CD4-positive, alpha-beta T cell (primary cell): ENCODE measurements around the gene CD7. TPM values are rescaled to one million over a fixed set of nuclear protein-coding genes. Genes with fewer than 3 reads are reported as not detected.

Experiments
- ATAC-seq: fragments of 200-7000 bp; cut with Tn5 transposase; one replicate; pipeline ENCODE4 v1.10.0; 2022; ENCODE audit warnings: mild to moderate bottlenecking; ENCODE audit not compliant: poor library complexity
- CTCF ChIA-PET: fragments of 350-600 bp; sonication (Branson Sonifier 250); formaldehyde crosslinking; loops from one replicate; lab custom pipeline; 2021; ENCODE audit warnings: antibody characterized with exemption, inconsistent platforms; lab: Charles Lee
- POLR2A ChIA-PET: fragments of 350-600 bp; sonication (Branson Sonifier 250); formaldehyde crosslinking; loops from one replicate; lab custom pipeline; 2021; ENCODE audit warnings: antibody characterized with exemption, inconsistent platforms; lab: Charles Lee
- DNase-seq, 14 experiments: peaks; one replicate each; pipeline ENCODE4 v3.0.0-alpha.2; 2013 to 2020; ENCODE audit warnings: mixed read lengths in 2 of 14
- H3K27ac ChIP-seq, 2 donors: one replicate each; pipeline versions ENCODE4 v1.5.1 to v1.7.0; 2013; ENCODE audit warnings: low read length in 2 of 2, low read depth in 1 of 2, mild to moderate bottlenecking in 1 of 2
- H3K27me3 ChIP-seq, 2 experiments: 1 replicate in 1 of 2; 2 replicates in 1 of 2; pipeline versions ENCODE4 v1.6.1 to v1.7.0; 2013; ENCODE audit warnings: low read length in 2 of 2, control low read depth in 1 of 2, mild to moderate bottlenecking in 1 of 2, moderate library complexity in 1 of 2; ENCODE audit not compliant: insufficient read depth in 2 of 2, control insufficient read depth in 1 of 2
- H3K36me3 ChIP-seq: one replicate; pipeline ENCODE4 v1.6.1; 2013; ENCODE audit warnings: low read length, control low read depth; ENCODE audit not compliant: insufficient read depth
- H3K4me1 ChIP-seq: one replicate; pipeline ENCODE4 v1.6.1; 2013; ENCODE audit warnings: low read length, control low read depth; ENCODE audit not compliant: insufficient read depth
- H3K4me3 ChIP-seq: one replicate; pipeline ENCODE4 v1.5.1; 2013; ENCODE audit warnings: mild to moderate bottlenecking, low read length, moderate library complexity
- H3K9me3 ChIP-seq, 2 experiments: 1 replicate in 1 of 2; 2 replicates in 1 of 2; pipeline versions ENCODE4 v1.6.1 to v1.7.0; 2013; ENCODE audit warnings: low read length in 2 of 2, mild to moderate bottlenecking in 2 of 2, control low read depth in 1 of 2, moderate library complexity in 1 of 2; ENCODE audit not compliant: control insufficient read depth in 1 of 2, insufficient read depth in 1 of 2
- H3K27ac Mint-ChIP-seq: one replicate; pipeline ENCODE4 v1.8.0; 2020; ENCODE audit warnings: mixed read lengths
- H3K27me3 Mint-ChIP-seq: one replicate; pipeline ENCODE4 v1.8.0; 2021; ENCODE audit warnings: mixed read lengths
- H3K36me3 Mint-ChIP-seq: one replicate; pipeline ENCODE4 v1.8.0; 2021; ENCODE audit warnings: low read depth, mixed read lengths
- H3K4me1 Mint-ChIP-seq: one replicate; pipeline ENCODE4 v1.8.0; 2021; ENCODE audit warnings: low read depth, mixed read lengths
- H3K4me3 Mint-ChIP-seq: one replicate; pipeline ENCODE4 v1.8.0; 2020; ENCODE audit warnings: mild to moderate bottlenecking, mixed read lengths
- H3K9me3 Mint-ChIP-seq: one replicate; pipeline ENCODE4 v1.8.0; 2020; ENCODE audit warnings: mixed read lengths
- intact Hi-C, 2 experiments: fragments of 100-400 bp; cut with DNase I in 1 of 2; cut with micrococcal nuclease in 1 of 2; formaldehyde crosslinking; loops; one replicate each; pipeline versions ENCODE4 v1.15.1 to v1.9.0; 2023 to 2025; cut with DNase I, micrococcal nuclease
- total RNA-seq, 174 experiments: library from RNA in 2 of 174; stranded (reverse) in 2 of 174; gene quantifications; one replicate each; pipeline ENCODE4 v1.2.3 and lab custom pipeline; 2021 to 2026
- TF ChIP-seq, protein P1 (sequence below): fragments of 200-600 bp; IDR thresholded peaks from one replicate; pipeline ENCODE4 v1.8.0; 2022; ENCODE audit warnings: antibody characterized with exemption, mild to moderate bottlenecking

CD7 gene
- total RNA-seq, 2 experiments from 2014 or later: 225 to 234 TPM

DNA sequence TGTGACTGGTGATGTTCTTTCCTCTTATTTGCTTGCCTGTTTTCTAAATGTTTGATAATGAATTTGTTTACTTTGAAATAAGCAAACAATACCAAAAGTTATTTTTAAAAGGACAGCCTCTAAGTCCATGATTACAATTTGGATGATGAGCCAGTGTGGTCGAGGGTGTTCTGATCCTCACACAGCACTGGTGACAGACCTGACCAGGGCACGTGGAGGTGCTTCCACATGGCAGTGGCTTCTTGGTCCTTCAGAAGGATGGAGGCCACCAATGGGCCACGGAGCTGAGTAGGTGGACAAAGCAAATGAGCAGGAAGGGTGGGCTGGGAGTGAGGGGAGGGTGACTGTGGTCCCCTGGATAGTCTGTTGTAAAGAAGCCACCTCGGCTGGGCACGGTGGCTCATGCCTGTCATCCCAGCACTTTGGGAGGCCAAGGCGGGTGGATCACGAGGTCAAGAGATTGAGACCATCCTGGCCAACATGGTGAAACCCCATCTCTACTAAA, 37.4 kb upstream of the CD7 start:
- CTCF ChIA-PET: no interaction called here
- TF ChIP-seq, protein P1, sequence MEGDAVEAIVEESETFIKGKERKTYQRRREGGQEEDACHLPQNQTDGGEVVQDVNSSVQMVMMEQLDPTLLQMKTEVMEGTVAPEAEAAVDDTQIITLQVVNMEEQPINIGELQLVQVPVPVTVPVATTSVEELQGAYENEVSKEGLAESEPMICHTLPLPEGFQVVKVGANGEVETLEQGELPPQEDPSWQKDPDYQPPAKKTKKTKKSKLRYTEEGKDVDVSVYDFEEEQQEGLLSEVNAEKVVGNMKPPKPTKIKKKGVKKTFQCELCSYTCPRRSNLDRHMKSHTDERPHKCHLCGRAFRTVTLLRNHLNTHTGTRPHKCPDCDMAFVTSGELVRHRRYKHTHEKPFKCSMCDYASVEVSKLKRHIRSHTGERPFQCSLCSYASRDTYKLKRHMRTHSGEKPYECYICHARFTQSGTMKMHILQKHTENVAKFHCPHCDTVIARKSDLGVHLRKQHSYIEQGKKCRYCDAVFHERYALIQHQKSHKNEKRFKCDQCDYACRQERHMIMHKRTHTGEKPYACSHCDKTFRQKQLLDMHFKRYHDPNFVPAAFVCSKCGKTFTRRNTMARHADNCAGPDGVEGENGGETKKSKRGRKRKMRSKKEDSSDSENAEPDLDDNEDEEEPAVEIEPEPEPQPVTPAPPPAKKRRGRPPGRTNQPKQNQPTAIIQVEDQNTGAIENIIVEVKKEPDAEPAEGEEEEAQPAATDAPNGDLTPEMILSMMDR: no peak
- Histone ChIP-seq H3K36me3 (no peaks in the 10 kb centered on the region), H3K4me3 (no peak overlapping the region), H3K9me3 (no peaks in the 10 kb centered on the region), H3K27me3 (peaks cover 7 to 8% of the 10 kb centered on the region in 2 experiments), H3K4me1 (peaks cover 17% of the 10 kb centered on the region), H3K27ac (no peak overlapping the region)
- Mint-ChIP-seq H3K4me1 (peaks cover 6% of the 10 kb centered on the region), H3K27me3 (peaks cover 12% of the 10 kb centered on the region), H3K9me3 (no peaks in the 10 kb centered on the region), H3K4me3 (no peak overlapping the region), H3K27ac (no peak overlapping the region), H3K36me3 (no peaks in the 10 kb centered on the region)
- ATAC-seq (no peak), DNase-seq (no peak)
- intact Hi-C loops: no loop called here
- POLR2A ChIA-PET: no interaction called here

DNA sequence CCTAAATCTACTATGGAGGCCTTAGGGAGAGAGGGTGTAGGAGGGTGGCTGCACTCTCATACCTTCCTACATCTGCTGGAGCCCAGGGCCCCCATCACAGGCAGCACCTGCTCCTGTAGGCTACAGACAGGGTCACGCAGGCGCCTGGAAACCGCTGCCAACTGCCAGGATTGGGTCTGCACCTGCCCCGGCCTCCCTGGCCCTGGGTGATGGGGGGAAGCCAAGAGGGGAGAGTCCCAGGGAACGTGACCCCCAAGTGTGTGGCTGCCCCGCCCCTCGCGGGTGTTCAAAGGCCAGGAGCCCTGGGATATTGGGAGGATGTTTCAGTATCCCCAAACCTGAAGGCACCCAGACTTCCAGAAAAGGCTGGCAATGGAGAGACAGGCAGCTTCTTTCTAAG, 36.1 kb upstream of the CD7 start:
- POLR2A ChIA-PET: no interaction called here
- H3K4me3 Mint-ChIP-seq: no peak overlapping the region
- ATAC-seq (no peak), DNase-seq (no peak)
- no peaks in the 10 kb centered on the region for H3K9me3 Mint-ChIP-seq
- no peak overlapping the region for H3K27ac Mint-ChIP-seq
- Histone ChIP-seq H3K27me3 (peaks cover 3 to 4% of the 10 kb centered on the region in 2 experiments), H3K4me3 (no peak overlapping the region), H3K9me3 (no peaks in the 10 kb centered on the region), H3K36me3 (no peaks in the 10 kb centered on the region), H3K27ac (no peak overlapping the region), H3K4me1 (peaks cover 11% of the 10 kb centered on the region)
- H3K4me1 Mint-ChIP-seq: peaks cover 4% of the 10 kb centered on the region
- CTCF ChIA-PET: no interaction called here
- intact Hi-C loops: loop anchor here in 1 of 2 experiments (2.0 kb wide), 2 partner anchors 143 to 421 kb away; no protein-coding TSS in a partner anchor
- TF ChIP-seq, protein P1: no peak
- peaks cover 8% of the 10 kb centered on the region for H3K27me3 Mint-ChIP-seq
- H3K36me3 Mint-ChIP-seq: no peaks in the 10 kb centered on the region

GRCh38 chr17:82351713-82352488, 34.5 kb upstream of the CD7 start:
- no peak overlapping the region for H3K27ac Mint-ChIP-seq

More at GRCh38 chr17:82351713-82352488, 34.5 kb upstream of the CD7 start:
- Mint-ChIP-seq H3K36me3 (no peaks in the 10 kb centered on the region), H3K9me3 (no peaks in the 10 kb centered on the region), H3K4me3 (no peak overlapping the region), H3K4me1 (no peaks in the 10 kb centered on the region), H3K27me3 (peaks cover 5% of the 10 kb centered on the region)
- Histone ChIP-seq H3K4me1 (peaks cover 13% of the 10 kb centered on the region), H3K27me3 (peaks cover 0 to 4% of the 10 kb centered on the region in 2 experiments), H3K4me3 (no peak overlapping the region), H3K36me3 (no peaks in the 10 kb centered on the region), H3K27ac (no peak overlapping the region), H3K9me3 (no peaks in the 10 kb centered on the region)
- ATAC-seq (peak; percentile 92), DNase-seq (peak; percentile 68 to 93 (median 78))
- intact Hi-C loops: loop anchor here (1.0 to 2.0 kb wide), 5 partner anchors 62 to 423 kb away; no protein-coding TSS in a partner anchor
- ChIA-PET POLR2A (interaction anchor here (1.1 kb wide), 1 partner anchor 19 kb away, joined by 3 read pairs; no protein-coding TSS in a partner anchor), CTCF (no interaction called here)
- TF ChIP-seq, protein P1: peak; percentile 84
